Putamen (tissue), 1 donor: Measurements from ENCODE around the gene ROMO1.
A peak's percentile ranks its signal among the peaks of the same experiment; 100 is the strongest.
"Not testable (repeated sequence)": the region's sequence is repeated elsewhere in the genome, so short reads cannot be mapped to it uniquely, and the experiment has no call there.

Experiments used
- DNase-seq: peaks from one replicate; pipeline ENCODE4 v3.0.0-alpha.2; 2016; ENCODE audit warnings: low spot score

Gene ROMO1

GRCh38 chr20:35730583-35731468 is 31.6 kb downstream of the ROMO1 start:
- no peak for DNase-seq

DNA sequence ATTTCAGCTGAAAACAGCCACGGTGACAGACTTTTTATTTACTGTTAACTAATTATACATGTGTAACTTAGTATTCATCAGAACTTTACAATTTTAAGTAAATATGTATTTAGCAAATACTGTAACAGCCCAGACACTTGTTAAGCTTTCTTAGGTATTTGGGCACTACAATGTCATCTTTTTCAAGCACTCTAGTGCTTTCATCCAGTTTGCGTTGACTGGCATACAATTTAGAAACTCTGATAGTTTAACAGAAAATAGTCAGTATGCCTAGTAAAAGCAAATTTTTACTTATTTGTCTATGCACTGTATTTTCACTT is 32.2 kb downstream of the ROMO1 start:
- DNase-seq = no peak

DNA sequence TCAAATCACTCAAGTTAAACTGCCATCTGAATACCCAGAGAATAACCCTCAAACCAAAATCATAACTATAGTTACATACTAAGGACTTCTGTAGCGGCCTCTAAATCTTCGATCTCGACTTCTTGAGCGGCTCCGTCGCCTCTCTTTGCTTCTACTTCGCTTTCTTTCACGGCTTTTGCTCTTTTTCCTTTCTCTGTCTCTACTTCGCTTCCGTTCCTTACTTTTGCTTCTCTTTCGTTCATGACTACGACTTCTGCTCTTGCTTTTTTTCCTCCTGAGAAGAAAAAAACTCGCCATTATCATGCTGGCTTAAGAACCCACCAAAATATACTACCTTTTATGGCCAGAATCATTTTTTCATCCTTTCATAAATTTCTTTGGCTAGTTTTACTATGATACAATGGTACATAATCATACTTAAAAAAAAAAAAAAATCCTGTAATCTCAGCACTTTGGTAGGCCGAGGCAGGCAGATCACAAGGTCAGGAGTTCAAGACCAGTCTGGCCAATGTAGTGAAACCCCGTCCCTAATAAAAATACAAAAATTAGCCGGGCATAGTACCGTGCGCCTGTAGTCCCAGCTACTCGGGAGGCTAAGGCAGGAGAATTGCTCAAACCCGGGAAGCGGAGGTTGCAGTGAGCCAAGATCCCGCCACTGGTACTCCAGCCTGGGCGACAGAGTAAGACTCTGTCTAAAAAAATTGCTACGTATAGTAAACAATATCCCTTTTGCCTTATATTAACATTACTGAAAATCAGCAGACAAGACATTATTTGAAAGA is 32.8 kb downstream of the ROMO1 start:
- DNase-seq = no peak

DNA sequence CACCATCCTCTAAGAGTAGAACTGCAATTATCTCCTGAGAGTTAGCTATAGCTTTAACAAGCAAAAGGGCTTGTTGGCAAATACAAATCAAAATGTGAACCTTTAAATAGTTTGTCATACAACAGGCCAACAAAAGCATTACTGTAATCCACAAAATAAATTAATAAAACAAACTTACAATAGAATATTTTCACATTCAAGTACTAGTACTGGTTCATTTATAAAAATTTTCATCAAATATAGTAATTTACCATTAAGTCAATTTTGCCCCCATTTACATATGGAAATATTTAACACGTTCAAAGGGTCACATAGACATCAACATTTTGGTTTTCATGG is 33.4 kb downstream of the ROMO1 start:
- DNase-seq = no peak

DNA sequence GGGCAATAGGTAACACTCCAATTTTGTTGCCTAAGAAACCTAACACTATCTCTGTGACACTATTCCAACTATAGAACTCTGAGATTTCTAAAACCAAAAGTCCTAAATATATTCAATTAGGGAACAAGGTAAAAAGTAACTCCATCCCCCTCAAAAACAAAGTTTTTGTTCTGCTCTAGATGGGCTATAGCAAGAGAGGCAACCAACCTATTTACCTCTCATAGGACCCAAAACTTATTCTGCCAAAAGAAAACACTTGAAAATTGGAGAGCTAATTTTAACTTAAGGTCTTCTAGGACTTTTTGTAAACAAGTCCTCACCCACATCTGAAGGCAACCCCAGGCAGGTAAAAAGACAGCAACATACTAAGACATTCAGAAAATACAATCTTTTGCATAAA is 35.2 kb downstream of the ROMO1 start:
- DNase-seq = no peak

DNA sequence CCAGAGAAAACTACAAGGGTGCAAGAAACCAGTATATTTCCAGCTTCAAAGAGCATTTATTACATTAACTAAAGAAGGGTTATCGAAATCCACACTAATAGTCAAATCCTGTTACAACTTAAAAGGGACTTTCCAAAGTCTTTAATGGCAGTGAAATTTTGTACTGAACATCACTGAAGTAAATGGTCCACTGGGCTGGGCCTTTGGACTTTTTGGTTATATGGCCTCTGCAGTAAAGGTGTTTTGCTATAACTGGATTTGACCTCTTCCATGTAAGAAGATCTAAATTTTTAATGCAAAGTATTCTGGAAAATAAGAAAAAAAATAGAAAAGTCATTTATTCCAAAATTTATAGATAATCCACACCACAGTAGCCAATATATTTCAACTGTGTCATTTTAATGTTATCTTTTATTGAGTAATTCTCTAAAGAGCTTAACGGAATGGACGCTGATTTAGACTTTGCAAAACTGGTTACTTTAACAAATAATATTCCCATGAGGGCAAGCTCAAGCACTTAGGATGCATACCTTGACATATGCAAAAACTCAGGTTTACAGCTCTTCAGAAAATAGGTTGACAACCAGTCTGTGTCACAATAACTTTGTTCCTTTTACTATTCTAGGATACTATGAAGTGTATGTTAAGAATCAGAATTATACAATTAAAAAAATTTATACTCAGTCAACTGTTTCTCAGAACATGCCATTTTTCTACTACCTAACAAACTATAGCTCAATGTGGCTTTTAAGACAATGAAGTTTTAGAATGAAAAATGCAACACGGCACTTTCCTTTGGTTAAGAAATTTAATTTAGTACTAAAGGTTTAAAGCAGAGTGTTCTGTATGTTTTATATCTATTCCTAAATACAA is 35.8 kb downstream of the ROMO1 start:
- no peak for DNase-seq

GRCh38 chr20:35735826-35736470 is 36.7 kb downstream of the ROMO1 start:
- no peak for DNase-seq

- DNase-seq = no peak
Measured at GRCh38 chr20:35737865-35738333, 38.7 kb downstream of the ROMO1 start.

DNA sequence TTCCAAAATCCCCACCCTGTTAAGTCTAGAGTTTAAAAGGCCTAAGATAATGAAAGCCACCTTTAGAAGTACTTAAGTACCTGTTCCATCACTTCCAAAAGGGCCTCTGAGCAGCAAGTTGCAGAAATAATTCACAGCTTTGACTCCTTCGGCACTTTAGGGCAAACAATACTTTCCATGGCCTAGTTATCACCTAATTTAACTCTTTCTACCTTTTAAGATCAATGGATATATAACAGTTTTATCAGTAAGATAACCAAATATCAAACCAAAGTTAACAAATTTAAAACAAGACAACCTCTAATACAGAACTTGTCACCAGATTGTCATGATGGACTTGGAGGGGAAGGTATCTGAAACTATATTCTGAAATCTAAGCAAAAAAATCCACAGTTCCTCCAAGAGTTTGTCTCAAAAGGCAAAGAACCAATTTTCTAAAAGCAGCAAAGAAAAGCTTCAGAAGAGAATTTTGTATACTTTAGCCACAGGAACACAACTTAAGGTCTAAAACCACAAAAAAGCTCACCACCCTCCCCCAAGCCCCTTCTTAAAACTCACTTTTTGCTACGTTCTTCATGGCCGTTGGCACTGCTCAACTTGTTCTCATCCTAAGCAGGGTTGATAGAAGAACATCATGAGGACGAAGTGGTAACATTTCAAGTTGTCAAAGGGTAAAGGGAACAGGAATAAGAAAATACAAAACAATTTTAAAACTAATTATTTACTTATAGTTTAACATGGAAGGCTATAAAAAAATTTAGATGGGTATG is 39.4 kb downstream of the ROMO1 start:
- no peak for DNase-seq

DNA sequence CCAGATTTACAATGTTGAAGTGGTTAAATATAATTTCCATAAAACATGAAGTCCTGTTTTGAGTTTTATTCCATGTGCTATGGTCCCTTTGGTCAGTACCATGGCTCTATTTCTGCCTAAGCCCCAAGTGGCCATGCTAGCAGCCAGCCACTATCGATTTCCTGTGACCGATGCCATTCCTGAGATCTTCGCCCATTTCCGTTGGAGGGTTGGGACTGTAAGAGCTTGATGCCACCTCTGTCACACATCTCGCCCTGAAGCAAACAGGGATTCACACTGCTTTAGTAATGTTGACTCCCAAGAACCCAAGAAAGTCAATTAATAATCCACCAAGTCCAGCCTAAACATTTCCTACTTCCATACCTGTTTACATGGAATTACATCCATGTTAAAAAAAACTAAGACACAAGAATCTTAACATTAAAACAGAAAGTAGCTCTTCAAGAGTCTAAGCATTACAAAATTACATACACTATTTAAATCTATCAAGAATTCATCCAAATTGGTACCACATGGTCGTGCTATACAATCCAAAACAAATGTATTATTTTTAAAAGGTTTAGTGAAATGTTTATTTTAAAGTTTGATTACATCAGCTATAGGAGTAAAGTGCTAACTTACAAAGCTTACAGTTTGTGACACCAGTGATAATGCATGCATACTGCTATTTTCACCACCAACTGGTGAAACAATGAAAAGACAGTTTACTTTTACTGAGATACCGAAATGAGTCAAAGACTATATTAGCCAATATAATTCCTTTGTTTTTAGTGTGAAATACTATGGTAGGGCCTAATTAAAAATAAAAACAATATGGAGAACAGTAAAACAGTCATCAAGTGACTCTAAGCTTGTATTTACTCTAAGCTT is 40.3 kb downstream of the ROMO1 start:
- no peak for DNase-seq

GRCh38 chr20:35741892-35742740 is 42.9 kb downstream of the ROMO1 start, which contains the start of gene RBM39:
TSS of gene RBM39 (minus strand) at chr20:35742260. CDS start at chr20:35740874, 1,386 bp downstream.
- DNase-seq = peak; percentile 100

DNA sequence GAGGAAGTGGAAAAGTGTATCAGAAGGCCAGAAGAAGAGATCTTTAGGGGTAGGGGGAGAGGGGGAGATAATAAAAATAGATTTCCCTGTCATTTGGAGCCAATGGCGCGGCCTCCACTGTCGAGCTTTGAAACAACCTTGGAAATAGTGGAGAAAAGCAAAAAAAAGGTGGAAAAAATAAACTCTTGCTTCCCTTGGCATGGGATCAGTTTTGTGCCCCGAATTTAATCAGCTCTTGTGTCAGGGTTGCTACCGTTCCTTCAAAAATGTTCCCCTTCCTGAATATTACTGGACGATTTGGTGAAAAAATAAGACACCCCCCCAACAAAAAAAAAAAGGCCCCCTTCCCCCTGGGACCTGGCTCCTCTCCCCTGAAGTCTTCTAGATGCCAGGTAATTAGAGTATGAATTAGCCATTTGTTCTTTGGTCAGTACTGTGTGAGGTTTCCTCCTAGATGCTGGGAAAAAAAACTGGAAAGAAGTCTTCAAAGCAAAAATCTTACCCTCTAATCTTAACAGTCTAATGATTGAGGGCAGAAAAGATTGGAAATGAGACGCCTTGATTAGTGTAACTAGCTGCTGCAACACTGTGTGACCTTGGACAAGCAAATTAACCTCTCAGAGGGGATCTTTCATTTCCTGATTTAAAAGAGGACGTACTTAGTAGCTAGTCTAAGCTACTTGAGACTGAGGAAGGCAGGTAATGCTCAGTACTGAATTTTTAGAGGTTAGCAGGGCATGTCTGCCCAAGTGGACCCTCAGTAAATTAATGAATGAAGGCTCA is 43.7 kb downstream of the ROMO1 start:
- peak; percentile 23 for DNase-seq

DNA sequence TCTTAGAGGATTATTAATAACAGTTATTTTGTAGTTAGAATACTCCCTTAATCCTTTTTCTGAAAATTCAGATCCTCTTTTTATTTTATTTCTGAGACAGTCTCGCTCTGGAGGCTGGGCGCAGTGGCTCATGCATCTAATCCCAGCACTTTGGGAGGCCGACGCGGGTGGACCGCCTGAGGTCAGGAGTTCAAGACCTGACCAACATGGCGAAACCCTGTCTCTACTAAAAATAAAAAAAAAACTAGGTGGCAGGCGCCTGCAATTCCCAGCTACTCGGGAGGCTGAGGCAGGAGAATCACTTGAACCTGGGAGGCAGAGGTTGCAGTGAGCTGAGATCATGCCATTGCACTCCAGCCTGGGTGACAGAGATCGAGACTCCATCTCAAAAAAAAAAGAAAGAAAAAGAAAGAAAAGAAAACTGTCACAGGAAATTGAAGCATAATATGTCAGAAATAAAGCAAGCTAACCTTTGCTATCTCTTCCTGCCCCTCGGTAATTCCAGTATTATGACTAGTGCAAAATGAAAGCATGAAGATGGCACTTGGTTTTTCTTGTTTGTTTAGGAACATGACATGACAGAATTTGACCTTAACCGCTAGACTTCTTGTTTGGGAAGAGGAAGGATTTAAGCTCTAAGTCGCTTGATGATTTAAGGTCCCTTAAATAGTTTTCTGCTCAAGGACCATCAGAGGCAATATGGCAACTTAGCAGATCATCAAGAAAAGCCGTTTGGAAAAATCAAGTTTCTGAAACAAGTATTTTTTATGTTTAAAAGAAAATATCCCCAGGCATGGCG is 44.7 kb downstream of the ROMO1 start:
- no peak for DNase-seq

DNA sequence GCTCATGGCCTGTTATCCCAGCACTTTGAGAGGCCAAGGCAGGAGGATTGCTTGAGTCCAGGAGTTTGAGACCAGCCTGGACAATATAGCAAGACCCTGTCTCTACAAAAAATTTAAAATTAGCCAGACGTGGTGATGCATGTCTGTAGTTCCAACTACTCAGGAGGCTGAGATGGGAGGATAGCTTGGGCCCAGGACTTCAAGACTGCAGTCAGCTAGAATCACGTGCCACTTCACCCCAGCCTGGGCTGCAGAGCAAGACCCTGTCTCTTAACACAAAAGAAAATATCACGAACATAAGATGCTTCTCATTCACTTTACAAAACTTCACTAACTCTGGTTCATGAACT is 45.3 kb downstream of the ROMO1 start:
- DNase-seq = not testable (repeated sequence)
